HG03521 (cell line): ENCODE results near the gene CLDN4.
"Not testable (repeated sequence)": the region's sequence is repeated elsewhere in the genome, so short reads cannot be mapped to it uniquely, and the experiment has no call there.

Source experiments
- ATAC-seq: cut with Tn5 transposase; IDR thresholded peaks from one replicate; pipeline ENCODE4 v1.9.1; 2021; ENCODE audit warnings: mild to moderate bottlenecking, moderate library complexity; ENCODE audit not compliant: unreplicated experiment

Gene CLDN4

GRCh38 chr7:73823257-73823656 lies 7.5 kb upstream of the CLDN4 start:
- ATAC-seq = no peak

- no peak for ATAC-seq
Observed at GRCh38 chr7:73823873-73824592, 6.8 kb upstream of the CLDN4 start.

GRCh38 chr7:73824986-73825385 lies 5.8 kb upstream of the CLDN4 start:
- ATAC-seq = no peak

GRCh38 chr7:73827567-73828106 lies 3.2 kb upstream of the CLDN4 start:
- ATAC-seq = no peak

- ATAC-seq = no peak
Observed at GRCh38 chr7:73828107-73828803, 2.5 kb upstream of the CLDN4 start.

GRCh38 chr7:73828972-73829371 lies 1.8 kb upstream of the CLDN4 start:
- ATAC-seq = no peak

- ATAC-seq = no peak
Observed at GRCh38 chr7:73829505-73829904, 1.3 kb upstream of the CLDN4 start.

GRCh38 chr7:73829921-73830680 lies 695 bp upstream of the CLDN4 start:
- no peak for ATAC-seq

GRCh38 chr7:73831584-73831833 lies 713 bp downstream of the CLDN4 start:
- ATAC-seq = no peak

- ATAC-seq = no peak
Observed at GRCh38 chr7:73831834-73832651, 1.2 kb downstream of the CLDN4 start.

GRCh38 chr7:73832806-73833205 lies 2.0 kb downstream of the CLDN4 start:
- ATAC-seq = no peak

- no peak for ATAC-seq
Observed at GRCh38 chr7:73833251-73833919, 2.6 kb downstream of the CLDN4 start.

GRCh38 chr7:73834626-73835191 lies 3.9 kb downstream of the CLDN4 start:
- ATAC-seq = no peak

GRCh38 chr7:73837167-73837566 lies 6.4 kb downstream of the CLDN4 start:
- not testable (repeated sequence) for ATAC-seq

GRCh38 chr7:73838642-73839041 lies 7.8 kb downstream of the CLDN4 start:
- no peak for ATAC-seq

- no peak for ATAC-seq
Observed at GRCh38 chr7:73839290-73839689, 8.5 kb downstream of the CLDN4 start.

GRCh38 chr7:73839743-73840714 lies 9.2 kb downstream of the CLDN4 start:
- ATAC-seq = no peak

GRCh38 chr7:73840715-73841379 lies 10.1 kb downstream of the CLDN4 start:
- ATAC-seq = no peak
